ENCODE results near the gene SORCS2.

DNA sequence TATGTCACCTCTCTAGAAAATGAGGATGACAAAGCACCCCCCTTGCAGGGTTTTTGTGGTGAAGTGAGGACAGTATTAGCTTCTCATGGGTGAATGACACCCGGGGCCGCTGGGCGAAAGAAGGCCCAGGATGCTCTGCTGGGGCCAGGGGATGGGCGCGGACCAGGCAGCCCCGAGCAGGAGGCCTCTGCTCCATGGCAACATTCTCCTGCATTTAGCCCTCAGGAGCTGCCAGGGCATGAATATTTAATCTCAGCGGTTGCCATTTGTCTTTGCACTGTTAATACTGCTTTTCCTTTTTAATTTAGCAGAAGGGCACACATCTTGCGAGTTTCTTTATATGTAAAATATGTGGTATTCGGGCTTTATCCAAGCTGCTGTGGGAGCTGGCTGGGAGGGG is 272.7 kb downstream of the SORCS2 start:
- TF ChIP-seq, protein P1, sequence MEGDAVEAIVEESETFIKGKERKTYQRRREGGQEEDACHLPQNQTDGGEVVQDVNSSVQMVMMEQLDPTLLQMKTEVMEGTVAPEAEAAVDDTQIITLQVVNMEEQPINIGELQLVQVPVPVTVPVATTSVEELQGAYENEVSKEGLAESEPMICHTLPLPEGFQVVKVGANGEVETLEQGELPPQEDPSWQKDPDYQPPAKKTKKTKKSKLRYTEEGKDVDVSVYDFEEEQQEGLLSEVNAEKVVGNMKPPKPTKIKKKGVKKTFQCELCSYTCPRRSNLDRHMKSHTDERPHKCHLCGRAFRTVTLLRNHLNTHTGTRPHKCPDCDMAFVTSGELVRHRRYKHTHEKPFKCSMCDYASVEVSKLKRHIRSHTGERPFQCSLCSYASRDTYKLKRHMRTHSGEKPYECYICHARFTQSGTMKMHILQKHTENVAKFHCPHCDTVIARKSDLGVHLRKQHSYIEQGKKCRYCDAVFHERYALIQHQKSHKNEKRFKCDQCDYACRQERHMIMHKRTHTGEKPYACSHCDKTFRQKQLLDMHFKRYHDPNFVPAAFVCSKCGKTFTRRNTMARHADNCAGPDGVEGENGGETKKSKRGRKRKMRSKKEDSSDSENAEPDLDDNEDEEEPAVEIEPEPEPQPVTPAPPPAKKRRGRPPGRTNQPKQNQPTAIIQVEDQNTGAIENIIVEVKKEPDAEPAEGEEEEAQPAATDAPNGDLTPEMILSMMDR (IDR thresholded peaks at IDR 0.05), result no peak
- TF ChIP-seq POLR2A (IDR thresholded peaks at IDR 0.05), result no peak

Data from right lobe of liver (tissue), 4 donors.